Measurements from ENCODE around the gene DMD.

The DMD gene

GRCh38 chrX:31547816-31548215, 1663.5 kb downstream of the DMD start:
- H3K27ac Mint-ChIP-seq = no peak overlapping the region
- no peaks in the 10 kb centered on the region for H3K36me3 Mint-ChIP-seq
- no peaks in the 10 kb centered on the region for H3K27me3 Mint-ChIP-seq
- H3K4me3 Mint-ChIP-seq = no peak overlapping the region
- H3K9me3 Mint-ChIP-seq = no peaks in the 10 kb centered on the region
- DNase-seq = no peak
- no peaks in the 10 kb centered on the region for H3K4me1 Mint-ChIP-seq
- CTCF ChIA-PET = no interaction called here

GRCh38 chrX:31547416-31547815, 1663.9 kb downstream of the DMD start:
- no peaks in the 10 kb centered on the region for H3K27me3 Mint-ChIP-seq
- no peak overlapping the region for H3K27ac Mint-ChIP-seq
- no peaks in the 10 kb centered on the region for H3K9me3 Mint-ChIP-seq
- H3K36me3 Mint-ChIP-seq = no peaks in the 10 kb centered on the region
- no peaks in the 10 kb centered on the region for H3K4me1 Mint-ChIP-seq
- no peak for DNase-seq
- CTCF ChIA-PET = no interaction called here
- no peak overlapping the region for H3K4me3 Mint-ChIP-seq

GRCh38 chrX:31546126-31546525, 1665.2 kb downstream of the DMD start:
- Mint-ChIP-seq H3K4me3 (no peak overlapping the region), H3K27ac (no peak overlapping the region), H3K9me3 (peaks cover 3% of the 10 kb centered on the region), H3K27me3 (no peaks in the 10 kb centered on the region), H3K4me1 (no peaks in the 10 kb centered on the region), H3K36me3 (no peaks in the 10 kb centered on the region)
- no peak for DNase-seq
- CTCF ChIA-PET = no interaction called here

- Mint-ChIP-seq H3K4me1 (no peaks in the 10 kb centered on the region), H3K4me3 (no peak overlapping the region), H3K36me3 (no peaks in the 10 kb centered on the region), H3K27ac (no peak overlapping the region), H3K9me3 (peaks cover 3% of the 10 kb centered on the region), H3K27me3 (no peaks in the 10 kb centered on the region)
- no peak for DNase-seq
- CTCF ChIA-PET = no interaction called here
Observed at GRCh38 chrX:31545726-31546125, 1665.6 kb downstream of the DMD start.

DNA sequence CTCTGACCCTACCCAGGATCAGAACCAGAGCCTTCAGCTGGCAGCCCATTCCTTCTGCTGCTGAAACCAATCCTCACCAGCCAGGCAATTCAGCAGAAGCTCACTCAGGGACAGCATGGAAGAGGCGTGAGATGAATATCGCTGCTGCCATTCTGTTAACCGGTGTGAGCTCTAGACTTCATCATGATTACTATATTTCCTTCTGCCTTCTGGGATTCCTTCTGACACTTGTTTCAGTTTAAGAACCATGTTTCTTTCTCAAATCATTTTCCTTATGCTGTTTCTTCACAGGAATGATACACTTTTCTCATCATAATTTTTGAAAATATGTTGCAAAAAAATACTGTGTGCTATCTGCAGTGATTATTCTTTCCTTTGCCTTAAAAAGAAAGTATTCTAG, 1666.2 kb downstream of the DMD start:
- no peak for DNase-seq
- H3K4me3 Mint-ChIP-seq = no peak overlapping the region
- no peaks in the 10 kb centered on the region for H3K36me3 Mint-ChIP-seq
- H3K4me1 Mint-ChIP-seq = no peaks in the 10 kb centered on the region
- H3K27me3 Mint-ChIP-seq = no peaks in the 10 kb centered on the region
- H3K27ac Mint-ChIP-seq = no peak overlapping the region
- CTCF ChIA-PET = no interaction called here
- H3K9me3 Mint-ChIP-seq = peaks cover 3% of the 10 kb centered on the region

DNA sequence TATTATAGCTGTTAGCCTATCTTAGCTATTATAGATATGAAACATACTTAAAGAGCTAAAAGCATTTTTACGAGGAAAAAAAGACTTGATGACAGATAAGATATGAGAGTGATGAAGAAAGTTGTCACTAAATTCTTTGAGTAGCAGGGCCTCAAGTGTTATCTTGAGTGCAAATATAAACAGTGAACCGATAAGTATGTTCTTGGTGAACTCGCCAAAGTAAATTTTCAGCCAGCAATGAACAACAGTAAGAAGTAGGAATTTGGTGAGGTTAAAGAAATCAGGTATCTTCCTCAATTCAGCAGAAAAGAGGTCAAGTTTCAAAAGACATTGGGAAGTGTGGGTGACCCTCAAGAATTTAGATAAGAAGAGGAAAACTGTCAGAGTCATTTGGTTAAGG, 1667.7 kb downstream of the DMD start:
- no peak overlapping the region for H3K4me3 Mint-ChIP-seq
- H3K27me3 Mint-ChIP-seq = no peaks in the 10 kb centered on the region
- DNase-seq = no peak
- no peaks in the 10 kb centered on the region for H3K36me3 Mint-ChIP-seq
- peaks cover 3% of the 10 kb centered on the region for H3K9me3 Mint-ChIP-seq
- no peak overlapping the region for H3K27ac Mint-ChIP-seq
- CTCF ChIA-PET = no interaction called here
- no peaks in the 10 kb centered on the region for H3K4me1 Mint-ChIP-seq

- Mint-ChIP-seq H3K4me3 (no peak overlapping the region), H3K27me3 (no peaks in the 10 kb centered on the region), H3K4me1 (no peaks in the 10 kb centered on the region), H3K27ac (no peak overlapping the region), H3K36me3 (no peaks in the 10 kb centered on the region), H3K9me3 (peaks cover 3% of the 10 kb centered on the region)
- DNase-seq = no peak
- CTCF ChIA-PET = no interaction called here
Observed at GRCh38 chrX:31542566-31542965, 1668.8 kb downstream of the DMD start.

- no peak for DNase-seq
- H3K9me3 Mint-ChIP-seq = peaks cover 3% of the 10 kb centered on the region
- no peak overlapping the region for H3K4me3 Mint-ChIP-seq
- CTCF ChIA-PET = no interaction called here
- no peaks in the 10 kb centered on the region for H3K27me3 Mint-ChIP-seq
- no peak overlapping the region for H3K27ac Mint-ChIP-seq
- H3K36me3 Mint-ChIP-seq = no peaks in the 10 kb centered on the region
- no peaks in the 10 kb centered on the region for H3K4me1 Mint-ChIP-seq
Observed at GRCh38 chrX:31540313-31540712, 1671.0 kb downstream of the DMD start.

- CTCF ChIA-PET = no interaction called here
- H3K9me3 Mint-ChIP-seq = no peaks in the 10 kb centered on the region
- H3K27me3 Mint-ChIP-seq = no peaks in the 10 kb centered on the region
- H3K36me3 Mint-ChIP-seq = no peaks in the 10 kb centered on the region
- no peak overlapping the region for H3K27ac Mint-ChIP-seq
- no peak overlapping the region for H3K4me3 Mint-ChIP-seq
- H3K4me1 Mint-ChIP-seq = no peaks in the 10 kb centered on the region
- DNase-seq = no peak
Observed at GRCh38 chrX:31527455-31528126, 1683.8 kb downstream of the DMD start.

GRCh38 chrX:31523884-31524536, 1687.3 kb downstream of the DMD start:
- no peak for DNase-seq
- Mint-ChIP-seq H3K9me3 (no peaks in the 10 kb centered on the region), H3K4me1 (no peaks in the 10 kb centered on the region), H3K27me3 (no peaks in the 10 kb centered on the region), H3K27ac (no peak overlapping the region), H3K36me3 (no peaks in the 10 kb centered on the region), H3K4me3 (no peak overlapping the region)
- CTCF ChIA-PET = no interaction called here

DNA sequence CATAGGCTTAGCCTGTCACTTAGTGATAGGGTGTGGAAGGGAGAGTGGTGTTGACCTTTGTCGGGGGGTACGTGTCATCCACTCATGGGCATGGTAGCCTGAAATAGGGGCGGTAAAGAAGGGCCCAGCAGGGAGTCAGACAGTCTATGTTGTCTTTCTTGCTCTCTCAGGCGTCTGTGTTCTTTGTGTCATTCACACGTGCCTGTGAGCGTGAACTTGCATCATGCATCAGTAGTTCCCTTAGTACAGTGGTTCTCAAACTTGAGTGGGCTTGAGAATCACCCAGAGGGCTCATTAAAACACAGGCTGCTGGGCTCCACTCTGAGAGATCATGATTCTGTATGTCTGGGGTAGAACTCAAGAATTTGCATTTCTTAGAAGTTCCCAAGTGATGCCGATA, 1688.6 kb downstream of the DMD start:
- no peaks in the 10 kb centered on the region for H3K4me1 Mint-ChIP-seq
- H3K27me3 Mint-ChIP-seq = no peaks in the 10 kb centered on the region
- H3K36me3 Mint-ChIP-seq = no peaks in the 10 kb centered on the region
- no peak overlapping the region for H3K27ac Mint-ChIP-seq
- no peaks in the 10 kb centered on the region for H3K9me3 Mint-ChIP-seq
- CTCF ChIA-PET = no interaction called here
- DNase-seq = no peak
- no peak overlapping the region for H3K4me3 Mint-ChIP-seq

- CTCF ChIA-PET = no interaction called here
- no peaks in the 10 kb centered on the region for H3K36me3 Mint-ChIP-seq
- no peaks in the 10 kb centered on the region for H3K9me3 Mint-ChIP-seq
- H3K4me1 Mint-ChIP-seq = no peaks in the 10 kb centered on the region
- no peaks in the 10 kb centered on the region for H3K27me3 Mint-ChIP-seq
- H3K4me3 Mint-ChIP-seq = no peak overlapping the region
- DNase-seq = no peak
- no peak overlapping the region for H3K27ac Mint-ChIP-seq
Observed at GRCh38 chrX:31521941-31522340, 1689.4 kb downstream of the DMD start.

DNA sequence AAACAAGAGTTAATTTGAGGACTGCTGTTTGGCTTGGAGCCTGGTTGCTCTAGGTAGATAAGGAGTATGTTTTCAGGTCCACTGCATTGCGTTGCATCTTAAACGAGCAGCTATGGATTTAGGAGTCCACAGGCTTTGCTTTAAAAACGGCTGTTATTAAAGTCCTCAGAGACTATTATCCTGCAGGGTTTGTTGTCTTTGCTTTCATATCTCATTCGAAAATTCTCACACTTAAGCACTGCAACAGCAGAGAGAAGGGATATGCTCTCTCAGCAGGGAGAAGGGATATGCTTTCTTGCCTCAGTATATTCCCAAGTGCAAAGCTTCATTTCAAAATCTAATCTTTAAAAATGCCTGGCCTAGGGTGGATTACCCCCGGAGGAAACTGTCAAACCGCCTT, 1694.8 kb downstream of the DMD start:
- no peaks in the 10 kb centered on the region for H3K9me3 Mint-ChIP-seq
- H3K27me3 Mint-ChIP-seq = no peaks in the 10 kb centered on the region
- CTCF ChIA-PET = no interaction called here
- no peaks in the 10 kb centered on the region for H3K36me3 Mint-ChIP-seq
- DNase-seq = no peak
- H3K27ac Mint-ChIP-seq = no peak overlapping the region
- H3K4me3 Mint-ChIP-seq = no peak overlapping the region
- no peaks in the 10 kb centered on the region for H3K4me1 Mint-ChIP-seq

GRCh38 chrX:31508338-31508737, 1703.0 kb downstream of the DMD start:
- CTCF ChIA-PET = no interaction called here
- Mint-ChIP-seq H3K9me3 (no peaks in the 10 kb centered on the region), H3K4me1 (no peaks in the 10 kb centered on the region), H3K4me3 (no peak overlapping the region), H3K27me3 (no peaks in the 10 kb centered on the region), H3K36me3 (no peaks in the 10 kb centered on the region), H3K27ac (no peak overlapping the region)
- DNase-seq = no peak

- no peaks in the 10 kb centered on the region for H3K27me3 Mint-ChIP-seq
- no peaks in the 10 kb centered on the region for H3K9me3 Mint-ChIP-seq
- no peak for DNase-seq
- CTCF ChIA-PET = no interaction called here
- H3K4me1 Mint-ChIP-seq = no peaks in the 10 kb centered on the region
- no peak overlapping the region for H3K4me3 Mint-ChIP-seq
- no peak overlapping the region for H3K27ac Mint-ChIP-seq
- H3K36me3 Mint-ChIP-seq = no peaks in the 10 kb centered on the region
Observed at GRCh38 chrX:31506928-31507327, 1704.4 kb downstream of the DMD start.

GRCh38 chrX:31506360-31506759, 1705.0 kb downstream of the DMD start:
- Mint-ChIP-seq H3K4me3 (no peak overlapping the region), H3K27ac (no peak overlapping the region), H3K4me1 (no peaks in the 10 kb centered on the region), H3K36me3 (no peaks in the 10 kb centered on the region), H3K9me3 (no peaks in the 10 kb centered on the region), H3K27me3 (no peaks in the 10 kb centered on the region)
- CTCF ChIA-PET = no interaction called here
- no peak for DNase-seq

All from activated naive CD4-positive, alpha-beta T cell treated with anti-CD3 and anti-CD28 coated beads, Interleukin-2, amount 10 ng/mL, durations not matched to agents 7 days and 5 days (primary cell).